CD4-positive, alpha-beta T cell treated with Interleukin-15 for 1 hour (primary cell): Measurements from ENCODE around the gene SRRM1.
"Not testable (repeated sequence)": the region's sequence is repeated elsewhere in the genome, so short reads cannot be mapped to it uniquely, and the experiment has no call there.

Source experiments
- DNase-seq: peaks from one replicate; pipeline ENCODE4 v3.0.0-alpha.2; 2020

The SRRM1 gene

GRCh38 chr1:24696041-24696755 lies 53.1 kb downstream of the SRRM1 start:
- DNase-seq, result no peak

GRCh38 chr1:24696756-24697330 lies 53.7 kb downstream of the SRRM1 start:
- DNase-seq, result no peak

GRCh38 chr1:24697453-24698001 lies 54.4 kb downstream of the SRRM1 start:
- DNase-seq, result not testable (repeated sequence)

DNA sequence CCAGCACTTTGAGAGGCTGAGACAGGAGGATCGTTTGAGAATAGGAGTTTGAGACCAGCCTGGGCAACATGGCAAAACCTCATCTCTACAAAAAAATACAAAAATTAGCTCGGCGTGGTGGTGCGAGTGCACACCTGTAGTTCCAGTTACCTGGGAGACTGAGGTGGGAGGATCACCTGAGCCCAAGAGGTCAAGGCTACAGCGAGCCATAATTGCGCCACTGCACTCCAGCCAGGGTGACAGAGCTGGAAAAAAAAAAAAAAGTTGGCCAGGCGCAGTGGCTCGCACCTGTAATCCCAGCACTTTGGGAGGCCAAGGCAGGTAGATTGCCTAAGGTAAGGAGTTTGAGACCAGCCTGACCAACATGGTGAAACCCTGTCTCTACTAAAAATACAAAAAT lies 55.2 kb downstream of the SRRM1 start:
- DNase-seq, result not testable (repeated sequence)

- no peak for DNase-seq
These were observed 56.5 kb downstream of the SRRM1 start for GRCh38 chr1:24699628-24700027.

DNA sequence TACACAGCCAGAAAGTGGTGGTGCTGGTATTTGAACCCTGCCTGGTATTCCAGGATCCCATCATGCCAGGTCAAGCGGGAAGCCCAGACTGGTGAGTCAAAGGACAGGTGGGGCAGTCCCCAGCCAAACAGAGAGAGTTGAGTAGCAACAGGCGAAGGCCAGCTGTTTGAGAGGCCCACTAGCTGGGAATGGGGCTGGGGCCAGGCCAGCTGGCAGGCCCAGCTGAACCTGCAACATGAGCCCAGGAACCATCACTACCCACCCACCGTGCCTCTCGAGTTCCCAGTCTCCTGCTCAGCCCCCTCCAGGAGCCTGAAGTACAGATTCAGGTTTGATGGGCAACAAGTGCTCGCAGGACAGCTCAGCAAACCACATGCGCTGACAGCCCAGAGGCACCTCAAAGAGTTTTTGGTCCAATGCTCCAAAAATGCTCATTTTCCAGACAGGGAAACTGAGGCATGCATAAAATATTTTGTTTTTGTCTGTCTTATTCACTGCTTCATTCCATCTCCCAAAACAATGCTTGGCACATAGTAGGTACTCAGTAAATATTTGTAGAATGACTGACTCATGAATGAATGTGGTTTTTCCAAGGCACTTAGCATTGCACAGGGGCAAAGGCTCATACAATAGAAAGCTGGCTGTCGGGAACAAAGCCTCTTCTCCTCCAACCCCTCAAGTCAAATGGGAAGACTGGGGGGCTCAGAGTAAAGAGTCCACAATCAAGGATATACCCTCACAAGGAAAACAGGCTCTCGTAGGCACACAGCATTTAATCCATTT lies 59.6 kb downstream of the SRRM1 start:
- DNase-seq, result no peak

DNA sequence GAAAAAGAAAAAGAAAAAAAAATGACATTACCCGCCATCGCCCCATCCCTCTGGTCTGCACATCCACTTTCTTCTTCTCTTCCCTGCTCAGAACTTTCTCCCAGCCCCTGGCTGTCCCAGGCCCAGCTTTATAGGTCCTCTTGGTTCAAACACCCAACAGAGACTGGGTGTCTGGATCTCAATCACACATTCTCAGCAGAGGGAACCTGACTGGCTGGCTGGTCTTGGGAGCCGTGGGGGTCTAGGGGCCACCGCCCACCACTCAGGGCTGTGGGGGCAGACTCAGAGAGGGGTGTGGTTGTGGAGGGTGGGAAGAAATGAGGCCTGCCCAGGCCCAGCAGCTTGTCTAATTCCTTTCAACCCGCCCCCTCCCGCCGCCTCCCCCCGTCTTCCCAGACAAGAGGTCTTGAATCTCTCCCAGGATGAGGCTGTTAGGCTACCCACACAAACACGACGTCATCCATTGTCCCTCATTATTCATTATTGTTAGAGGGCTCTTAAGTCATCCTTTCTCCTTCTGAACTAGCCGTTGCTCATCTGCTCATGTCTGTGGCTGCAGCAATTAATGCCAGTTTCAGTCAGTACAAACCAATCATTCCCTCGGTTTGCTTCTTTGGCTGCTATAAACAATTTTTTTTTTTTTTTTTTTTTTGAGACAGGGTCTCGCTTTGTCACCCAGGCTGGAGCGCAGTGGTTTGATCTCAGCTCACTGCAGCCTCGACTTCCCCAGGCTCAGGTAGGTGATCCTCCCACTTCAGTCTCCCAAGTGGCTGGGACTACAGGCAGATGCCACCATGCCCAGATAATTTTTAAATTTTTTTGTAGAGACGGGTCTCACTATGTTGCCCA lies 61.5 kb downstream of the SRRM1 start:
- no peak for DNase-seq

DNA sequence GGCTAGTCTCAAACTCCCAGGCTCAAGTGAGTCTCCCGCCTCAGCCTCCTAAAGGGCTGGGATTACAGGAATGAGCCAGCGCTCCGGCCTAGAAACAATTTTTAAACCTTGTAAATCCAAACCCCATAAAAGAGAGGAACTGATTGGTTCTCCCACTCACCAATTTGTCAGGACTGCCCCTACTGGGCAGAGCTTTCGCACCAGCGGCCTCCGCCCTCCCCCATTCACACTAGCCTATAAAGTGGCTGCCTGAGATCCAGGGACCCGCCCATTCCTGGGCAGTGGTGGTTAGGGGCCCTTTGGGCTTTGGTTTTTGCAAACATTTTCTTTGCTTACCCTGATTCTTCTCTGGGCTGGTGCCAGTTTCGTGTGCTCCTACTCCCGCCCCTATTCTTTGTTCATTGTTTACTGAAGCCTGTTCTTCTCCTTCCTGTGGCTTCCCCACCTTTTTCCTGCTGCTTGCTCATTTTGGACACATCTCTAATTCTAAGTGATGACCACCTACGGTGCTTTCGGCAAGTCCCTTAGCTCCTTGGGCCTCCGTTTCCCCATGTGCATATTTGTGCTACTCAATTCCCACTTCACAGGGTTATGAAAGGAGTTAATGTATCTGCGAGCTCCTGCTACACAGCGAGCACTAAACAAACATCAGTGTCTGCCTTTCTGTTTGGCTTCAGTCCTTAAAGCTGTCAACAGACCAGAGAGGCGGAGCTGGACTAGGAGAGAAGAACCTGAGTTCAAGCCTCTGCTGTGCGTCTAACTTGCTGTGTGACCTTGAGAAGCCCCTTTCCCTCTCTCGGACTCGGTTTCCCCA lies 62.4 kb downstream of the SRRM1 start:
- peak; percentile 50 for DNase-seq

DNA sequence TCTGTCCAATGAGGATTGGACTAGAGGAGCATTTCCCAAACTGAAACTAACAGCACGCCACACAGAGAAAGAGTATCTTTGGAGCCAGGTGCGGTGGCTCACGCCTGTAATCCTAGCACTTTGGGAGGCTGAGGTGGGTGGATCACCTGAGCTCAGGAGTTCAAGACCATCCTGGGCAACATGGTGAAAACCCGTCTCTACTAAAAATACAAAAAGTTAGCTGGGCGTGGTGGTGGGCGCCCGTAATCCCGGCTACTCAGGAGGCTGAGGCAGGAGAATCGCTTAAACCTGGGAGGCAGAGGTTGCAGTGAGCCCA lies 62.9 kb downstream of the SRRM1 start:
- DNase-seq, result not testable (repeated sequence)

- DNase-seq, result no peak
These were observed 64.6 kb downstream of the SRRM1 start for GRCh38 chr1:24707687-24708086.

DNA sequence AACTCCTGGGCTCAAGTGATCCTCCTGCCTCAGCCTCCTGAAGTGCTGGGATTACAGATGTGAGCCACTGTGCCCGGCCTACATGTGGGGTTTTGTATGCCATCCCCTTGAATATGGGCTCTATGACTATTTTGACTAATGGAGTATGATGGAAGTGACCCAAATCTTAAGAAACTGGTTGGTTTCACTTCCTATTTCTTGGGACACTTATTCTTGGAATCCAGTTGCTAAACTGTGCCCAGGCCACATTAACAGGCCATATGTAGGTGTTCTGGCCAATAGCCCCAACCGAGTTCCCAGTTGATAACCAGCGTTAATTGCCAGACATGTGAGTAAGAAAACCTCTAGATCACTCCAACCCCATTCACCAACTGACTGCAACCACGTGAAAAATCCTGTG lies 65.8 kb downstream of the SRRM1 start:
- DNase-seq, result peak; percentile 18

DNA sequence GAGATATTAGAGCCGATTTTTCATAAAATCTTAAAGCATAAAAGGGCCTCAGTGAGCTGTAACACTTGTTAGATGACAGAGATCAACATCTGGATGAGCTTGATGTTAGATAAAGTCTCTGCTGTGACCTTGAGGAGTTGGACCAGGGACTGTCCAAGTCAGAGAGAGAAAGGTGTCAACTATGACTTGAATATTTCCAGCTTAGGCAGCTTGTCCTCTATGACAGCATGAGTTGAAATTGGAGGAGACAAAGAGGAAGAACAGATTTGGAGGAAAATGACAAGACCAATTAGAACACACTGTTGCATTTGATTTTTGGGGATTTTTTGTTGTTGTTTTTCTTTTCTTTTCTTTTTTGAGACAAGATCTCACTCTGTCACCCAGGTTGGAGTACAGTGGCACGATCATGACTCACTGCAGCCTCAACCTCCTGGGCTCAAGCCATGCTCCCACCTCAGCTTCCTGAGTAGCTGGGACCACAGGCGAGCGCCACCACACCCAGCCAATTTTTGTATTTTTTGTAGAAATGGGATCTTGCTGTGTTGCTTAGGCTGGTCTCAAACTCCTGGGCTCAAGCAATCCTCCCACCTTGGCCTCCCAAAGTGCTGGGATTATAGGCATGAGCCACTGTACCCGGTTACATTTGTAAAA lies 66.8 kb downstream of the SRRM1 start:
- DNase-seq, result no peak

DNA sequence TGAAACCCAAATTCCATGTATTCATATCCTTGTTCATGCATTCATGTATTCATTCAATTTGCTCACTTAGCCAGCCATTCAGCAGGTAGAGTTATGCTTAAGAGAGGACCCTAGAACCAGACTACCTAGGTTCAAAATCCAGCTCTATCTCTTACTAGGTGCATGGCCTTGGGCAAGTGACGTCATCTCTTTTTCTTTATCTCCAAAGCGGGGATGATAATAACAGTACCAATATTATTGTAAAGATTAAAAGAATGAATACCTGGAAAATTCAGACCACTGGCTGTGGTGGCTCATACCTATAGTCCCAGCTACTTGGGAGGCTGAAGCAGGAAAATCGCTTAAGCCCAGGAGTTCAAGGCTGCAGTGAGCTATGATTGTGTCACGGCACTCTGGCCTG lies 68.2 kb downstream of the SRRM1 start:
- DNase-seq, result no peak

GRCh38 chr1:24713176-24713575 lies 70.1 kb downstream of the SRRM1 start:
- DNase-seq, result no peak

DNA sequence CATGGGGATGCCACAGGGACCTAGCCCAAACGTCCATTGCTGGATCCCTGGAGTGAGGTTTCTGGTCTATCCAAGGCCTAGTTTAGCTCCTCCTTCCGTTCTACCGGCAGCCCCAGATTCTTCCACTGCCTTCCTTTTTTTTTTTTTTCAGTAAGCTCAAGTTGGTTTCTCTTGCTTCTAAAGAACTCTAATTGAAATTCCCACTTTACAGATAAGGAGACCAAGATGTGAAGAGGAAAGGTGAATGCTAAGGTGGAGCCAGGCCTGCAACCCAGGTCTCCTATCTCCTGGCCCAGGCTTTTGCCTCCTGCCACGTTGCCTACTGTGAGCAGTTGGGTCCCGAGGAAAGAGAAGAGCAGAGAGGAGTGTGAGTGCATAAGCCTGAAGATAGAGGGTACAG lies 70.6 kb downstream of the SRRM1 start:
- DNase-seq, result no peak

DNA sequence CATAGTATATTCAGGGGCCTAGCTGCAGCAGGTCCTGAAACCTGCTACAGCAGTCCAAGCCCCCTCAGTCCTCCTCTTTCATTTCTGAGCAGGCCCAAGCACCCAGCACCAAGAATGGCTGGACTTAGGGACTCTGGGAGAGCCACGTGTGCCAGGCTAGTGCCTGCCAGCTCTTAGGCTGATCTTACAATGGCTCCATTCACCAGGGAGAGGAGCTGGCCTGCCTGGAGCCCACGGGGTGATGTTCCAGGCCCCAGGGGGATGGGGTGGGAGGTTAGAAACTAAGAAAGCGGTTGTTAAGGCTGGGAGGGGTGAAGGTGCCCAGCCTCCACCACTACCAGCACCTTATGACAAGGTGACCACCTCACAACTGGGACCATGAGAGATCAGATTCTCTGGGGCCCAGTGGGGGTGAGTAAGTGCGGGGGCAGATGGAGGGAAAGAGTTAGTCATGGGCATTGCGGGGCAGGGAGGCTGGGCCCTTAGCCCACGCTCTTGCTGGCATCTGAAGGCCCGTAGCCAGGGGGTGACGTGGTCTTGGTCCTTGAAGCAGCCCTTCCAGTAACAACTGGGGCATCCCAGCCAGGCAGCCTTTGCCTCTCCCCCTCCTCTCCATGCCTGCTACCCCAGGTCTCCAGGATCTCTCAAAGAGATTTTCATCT lies 71.9 kb downstream of the SRRM1 start:
- no peak for DNase-seq

- DNase-seq, result no peak
These were observed 72.6 kb downstream of the SRRM1 start for GRCh38 chr1:24715658-24716057.

DNA sequence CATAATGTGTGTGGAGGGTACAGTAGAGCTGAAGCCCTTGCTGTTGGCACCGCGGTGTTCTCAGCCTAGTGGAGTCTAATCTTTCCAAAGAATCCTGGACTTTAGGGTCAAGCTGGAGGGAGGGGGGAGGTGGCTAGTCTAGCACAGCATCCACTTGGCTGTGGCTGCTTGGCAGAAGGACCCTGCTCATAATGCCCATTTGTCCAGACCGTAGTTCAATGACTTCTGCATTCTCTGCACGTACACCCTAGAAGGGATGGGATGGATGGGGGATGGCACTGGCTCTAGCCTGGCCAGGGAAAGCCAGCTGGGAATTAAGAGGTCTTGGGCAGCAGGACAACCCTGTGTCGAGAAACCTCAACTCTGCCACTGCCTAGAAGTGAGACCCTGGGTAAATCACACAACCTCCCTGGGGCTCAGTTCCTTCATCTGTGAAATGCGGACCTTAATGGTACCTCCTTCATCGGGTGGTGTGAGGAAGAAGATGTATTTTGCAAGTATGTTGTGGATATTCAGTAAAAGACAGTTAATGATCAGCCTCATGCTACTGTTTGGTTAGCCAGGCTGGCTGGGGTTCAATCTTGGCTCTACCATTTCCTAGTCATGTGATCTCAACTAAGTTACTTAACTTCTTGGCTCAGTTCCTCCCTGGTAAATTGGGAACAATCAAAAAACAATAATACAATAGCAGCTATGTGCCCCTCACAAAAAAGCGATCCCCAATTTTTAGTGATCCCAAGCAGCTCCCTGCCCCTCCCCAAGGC lies 75.0 kb downstream of the SRRM1 start:
- DNase-seq, result no peak

GRCh38 chr1:24720152-24720551 lies 77.0 kb downstream of the SRRM1 start:
- DNase-seq, result no peak

DNA sequence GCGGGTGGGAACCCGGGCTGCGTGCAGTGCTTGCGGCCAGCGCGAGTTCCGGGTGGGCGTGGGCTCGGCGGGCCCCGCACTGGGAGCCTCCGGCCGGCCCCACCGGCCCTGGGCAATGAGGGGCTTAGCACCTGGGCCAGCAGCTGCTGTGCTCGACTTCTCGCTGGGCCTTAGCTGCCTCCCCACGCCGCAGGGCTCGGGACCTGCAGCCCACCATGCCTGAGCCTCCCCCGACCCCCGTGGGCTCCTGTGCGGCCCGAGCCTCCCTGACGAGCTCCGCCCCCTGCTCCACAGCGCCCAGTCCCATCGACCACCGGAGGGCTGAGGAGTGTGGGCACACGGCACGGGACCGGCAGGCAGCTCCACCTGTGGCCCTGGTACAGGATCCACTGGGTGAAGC lies 78.4 kb downstream of the SRRM1 start:
- DNase-seq, result no peak
